Brain pericyte (primary cell): ENCODE results near the gene FMNL3.
A peak's percentile ranks its signal among the peaks of the same experiment; 100 is the strongest.

Source experiments
- DNase-seq: peaks from one replicate; pipeline ENCODE4 v3.0.0-alpha.2; 2012; ENCODE audit warnings: low read depth, low spot score

FMNL3 gene

DNA sequence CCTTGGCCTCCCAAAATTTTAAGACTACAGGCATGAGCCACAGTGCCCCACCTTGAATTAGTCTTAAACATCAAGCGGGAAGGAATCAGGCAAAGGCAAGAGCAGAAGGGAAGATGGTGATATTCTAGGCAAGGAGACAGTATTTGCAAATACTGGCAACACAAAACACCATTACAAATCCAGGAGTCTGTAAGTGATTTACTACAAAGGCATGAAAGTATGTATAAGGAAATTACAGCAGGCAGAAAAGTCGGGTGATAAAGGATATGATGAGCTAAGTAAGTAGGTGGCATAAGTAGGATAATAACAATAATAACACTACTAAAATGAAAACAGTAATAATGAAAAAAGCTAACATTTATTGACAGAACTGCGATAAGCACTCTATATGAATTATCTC lies 28.5 kb downstream of the FMNL3 start:
- DNase-seq: no peak

DNA sequence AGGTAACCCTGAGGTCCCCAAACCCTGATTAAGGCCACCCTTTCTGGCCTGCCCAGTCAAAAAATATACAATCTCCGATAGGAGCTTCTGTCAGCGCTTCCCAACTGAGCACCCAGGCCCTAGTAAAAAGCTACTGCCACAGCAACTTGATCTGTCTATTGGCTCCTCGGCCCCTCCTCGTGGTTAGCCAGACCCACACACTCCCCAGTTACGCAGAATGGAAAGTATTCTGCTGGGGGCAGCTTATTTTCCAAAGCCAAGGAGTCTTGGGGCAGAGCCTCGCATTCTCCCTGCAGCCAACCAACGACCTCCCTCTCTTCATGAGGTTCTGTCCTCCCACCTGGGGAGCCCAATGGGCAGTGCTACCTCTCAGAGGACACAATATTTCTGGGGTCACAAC lies 32.1 kb downstream of the FMNL3 start:
- DNase-seq: no peak

DNA sequence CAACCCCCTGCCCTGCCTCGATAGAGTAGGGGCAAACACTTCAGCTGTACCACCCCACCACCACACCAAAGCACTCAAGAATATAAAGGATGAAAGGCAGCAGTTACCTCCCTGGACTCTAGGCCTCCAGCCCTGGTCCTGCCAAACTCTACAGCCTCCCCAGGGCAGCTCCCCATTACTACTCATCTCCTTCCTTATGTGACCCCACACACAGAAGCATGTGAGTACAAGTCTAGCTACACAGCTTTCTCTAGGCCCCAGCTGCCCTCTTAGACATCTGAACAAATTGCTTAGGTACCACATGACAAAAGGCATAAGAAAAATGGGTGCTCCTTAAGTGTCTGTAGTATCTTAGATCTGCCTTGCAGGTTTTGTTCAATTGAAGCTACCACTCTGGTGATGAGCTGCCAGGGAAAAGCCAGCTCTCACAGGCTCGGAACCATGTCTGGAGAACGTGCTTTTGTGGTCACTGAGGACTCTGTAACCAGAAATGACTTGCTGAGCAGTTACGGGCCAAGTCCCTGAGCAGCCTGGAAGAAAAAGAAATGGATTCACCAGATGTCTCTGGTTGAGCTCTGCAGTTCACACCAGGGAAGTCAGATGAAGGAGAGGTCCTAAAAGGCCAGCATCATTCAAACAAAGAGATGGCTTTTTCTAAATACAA lies 32.8 kb downstream of the FMNL3 start:
- no peak for DNase-seq

DNA sequence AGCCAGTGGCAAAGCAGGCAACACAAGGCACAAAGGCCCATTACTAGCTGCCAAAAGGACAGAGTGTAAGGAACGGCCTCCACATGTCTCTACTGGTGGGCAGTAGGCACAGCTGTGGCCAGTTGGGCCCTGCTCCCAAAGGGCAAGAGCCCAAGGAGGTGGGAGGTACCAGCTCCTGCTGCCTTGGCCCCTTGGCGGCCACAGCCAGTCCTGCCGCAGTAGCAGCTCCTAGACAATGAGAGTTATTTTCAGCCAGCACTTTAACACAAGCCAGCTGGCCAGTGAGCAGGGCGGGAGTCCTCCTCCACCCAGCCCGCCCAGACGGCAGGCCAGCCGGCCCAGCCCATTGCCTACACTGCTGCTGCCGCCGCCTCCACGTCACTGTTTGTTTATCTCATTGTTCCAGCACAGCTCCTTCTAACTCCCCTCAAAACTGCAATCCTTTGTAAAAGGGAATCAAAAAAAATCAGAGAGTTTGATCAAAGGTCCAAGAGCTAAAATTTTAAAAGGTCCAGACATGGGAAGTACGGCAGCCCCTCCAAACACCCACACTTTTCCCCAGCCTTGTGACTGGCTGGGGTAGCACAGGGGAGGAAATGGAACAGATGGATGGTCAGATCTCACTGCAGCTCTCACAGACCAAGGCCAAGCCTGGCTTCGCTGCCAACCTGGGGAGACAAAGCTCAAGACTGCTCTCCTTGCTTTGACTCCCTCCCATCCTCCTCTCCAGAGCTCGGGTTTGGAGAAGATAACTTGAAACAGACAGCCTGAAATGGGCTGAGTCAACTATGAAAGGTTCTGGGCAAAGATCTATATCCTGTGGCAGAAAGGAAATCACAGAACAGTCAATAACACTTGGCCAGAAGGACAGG lies 33.5 kb downstream of the FMNL3 start:
- peak; percentile 76 for DNase-seq

DNA sequence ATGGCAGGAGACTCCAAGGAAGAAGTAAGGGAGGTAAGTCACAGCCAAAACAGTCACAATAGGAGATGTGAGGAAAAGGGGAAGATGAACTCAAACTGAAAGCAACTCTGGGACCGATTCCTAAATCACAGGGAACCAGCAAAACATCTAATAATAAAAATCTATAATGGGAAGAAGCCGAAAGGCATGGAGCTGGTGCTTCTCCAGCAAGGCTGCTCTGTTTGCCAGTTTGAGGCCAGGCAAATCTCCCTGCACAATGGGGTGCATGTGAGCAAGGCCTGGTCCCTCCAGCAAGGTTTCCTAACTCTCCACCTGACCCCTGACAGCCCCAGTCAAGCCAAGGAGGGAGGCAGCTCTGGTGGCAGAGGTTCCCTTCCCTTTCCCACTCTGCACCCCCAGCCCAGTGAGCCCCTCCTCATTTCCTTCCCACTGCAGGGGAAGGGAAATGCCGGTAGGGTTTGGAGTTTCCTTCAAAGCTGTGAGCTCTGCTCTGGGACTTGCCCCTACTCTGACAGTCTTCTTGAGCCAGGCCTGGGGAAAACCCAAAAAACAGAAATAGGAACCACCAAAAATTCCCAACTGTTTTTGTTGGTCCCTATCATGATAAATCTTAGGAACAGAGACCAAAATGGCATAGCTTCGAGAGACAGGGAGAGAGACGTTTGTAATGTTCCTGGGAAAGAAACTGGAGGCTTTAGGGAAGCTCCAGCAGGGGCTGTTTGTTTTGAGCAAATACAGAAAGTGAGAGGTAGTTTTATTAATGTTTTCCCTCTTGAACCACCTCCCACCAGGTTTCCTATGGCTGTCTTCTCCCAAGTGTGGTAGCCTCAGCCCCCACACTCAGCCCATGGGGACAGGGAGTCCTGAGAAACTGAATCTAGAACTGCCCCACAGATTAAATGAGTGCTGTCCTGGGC lies 34.6 kb downstream of the FMNL3 start:
- DNase-seq: no peak

DNA sequence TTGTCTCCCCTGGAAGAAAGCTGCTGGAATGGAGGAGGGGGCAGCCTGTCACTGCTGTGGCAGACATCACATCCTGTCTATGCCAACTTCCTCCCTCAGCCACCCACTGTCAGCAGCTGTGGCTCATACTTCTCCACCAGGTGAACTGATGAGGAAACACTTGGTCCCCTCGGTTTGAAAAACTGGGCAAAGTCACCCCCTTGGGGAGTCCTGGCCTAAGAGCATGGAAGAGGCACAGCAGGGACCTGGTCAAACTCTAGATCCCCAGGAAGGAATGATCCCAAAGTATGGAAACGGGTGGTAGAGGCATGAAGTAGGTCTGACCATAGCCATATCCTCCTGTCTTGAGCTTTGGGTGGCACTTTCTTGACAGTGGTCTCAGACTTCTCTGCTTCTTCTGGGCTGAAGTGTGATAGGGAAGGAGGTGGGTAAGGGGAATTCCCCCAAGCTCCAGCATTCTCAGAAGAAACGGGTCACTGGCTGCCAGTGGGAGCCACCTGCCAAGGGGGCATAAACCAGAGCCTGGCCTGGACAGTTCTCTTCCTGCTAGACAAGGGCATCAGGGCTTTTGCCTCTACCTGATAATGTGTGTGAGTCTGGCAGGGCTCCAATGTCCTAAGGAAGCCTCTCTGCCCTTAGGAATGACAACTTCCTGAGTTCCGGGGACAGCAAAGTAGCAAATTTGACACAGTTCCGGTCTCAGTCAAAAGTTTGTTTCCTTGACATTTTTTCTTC lies 36.0 kb downstream of the FMNL3 start:
- no peak for DNase-seq

DNA sequence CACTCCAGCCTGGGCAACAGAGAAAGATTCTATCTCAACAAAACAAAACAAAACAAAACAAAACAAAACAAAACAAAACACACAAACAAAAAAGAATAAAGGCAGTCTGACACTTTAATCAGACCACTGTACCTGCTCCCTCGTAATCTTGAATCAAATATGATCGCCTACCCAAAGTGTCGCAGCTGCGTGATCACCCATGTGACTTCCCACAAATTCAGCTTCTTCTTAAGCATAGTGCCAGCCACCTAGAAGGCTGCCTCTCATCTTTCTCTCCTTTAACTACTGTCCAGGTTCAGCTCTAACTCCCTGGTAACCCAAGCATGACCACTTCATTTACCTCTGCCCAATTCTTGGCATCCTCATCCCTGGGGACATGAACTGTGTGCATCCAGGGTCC lies 37.4 kb downstream of the FMNL3 start:
- DNase-seq: no peak

DNA sequence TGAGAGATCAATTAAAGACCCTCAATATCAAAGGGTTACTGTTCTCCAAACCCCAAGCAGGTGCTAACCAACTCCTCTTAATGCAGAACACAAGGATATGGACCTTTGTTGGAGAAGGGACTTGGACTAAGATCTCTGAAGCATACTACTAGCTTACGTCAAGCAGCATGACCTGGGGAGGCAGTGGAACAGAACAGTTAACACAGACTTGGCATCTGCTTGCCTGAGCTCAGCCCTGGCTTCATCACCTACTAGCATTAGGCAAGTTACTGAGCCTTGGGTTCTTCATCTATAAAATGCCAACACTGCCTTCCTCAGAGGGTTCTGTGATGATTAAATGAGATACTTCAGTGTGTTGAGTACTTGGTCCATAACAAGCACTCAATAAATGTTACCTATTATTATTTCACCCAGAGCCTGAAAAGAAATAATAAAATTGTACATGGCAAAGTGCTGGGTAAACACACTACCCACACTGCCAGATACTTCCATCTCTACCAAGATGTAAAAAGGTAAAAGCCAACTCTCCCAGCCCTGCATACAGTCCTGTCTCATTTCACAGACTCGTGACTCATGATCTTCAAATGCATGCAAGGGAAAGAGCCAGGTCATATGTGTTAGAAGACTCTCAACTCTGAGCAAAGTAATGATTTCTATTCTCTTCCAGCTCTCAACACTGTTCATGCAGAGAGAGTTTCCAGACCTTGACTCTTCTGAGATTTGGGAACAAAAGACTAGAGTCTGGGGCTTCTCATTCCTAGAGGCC lies 39.7 kb downstream of the FMNL3 start:
- DNase-seq: no peak

DNA sequence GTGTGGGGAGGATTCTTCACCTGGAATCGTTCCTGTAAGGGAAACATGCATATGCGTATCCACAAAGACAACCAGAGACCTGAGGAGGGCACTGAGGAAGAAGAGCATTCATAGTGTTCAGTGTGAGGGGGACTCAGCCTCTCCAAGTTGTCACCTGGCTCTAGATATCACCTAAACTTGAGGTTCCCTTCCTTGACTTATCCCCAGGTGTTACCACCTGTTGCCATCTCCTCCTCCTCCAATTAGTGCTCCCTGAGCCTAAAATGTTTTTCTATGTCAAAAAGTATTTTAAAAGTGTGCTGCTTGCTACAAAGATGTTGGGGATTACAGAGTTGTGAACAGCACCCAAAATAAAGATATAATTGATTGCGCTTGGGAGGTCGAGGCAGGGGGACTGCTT lies 41.0 kb downstream of the FMNL3 start:
- no peak for DNase-seq

DNA sequence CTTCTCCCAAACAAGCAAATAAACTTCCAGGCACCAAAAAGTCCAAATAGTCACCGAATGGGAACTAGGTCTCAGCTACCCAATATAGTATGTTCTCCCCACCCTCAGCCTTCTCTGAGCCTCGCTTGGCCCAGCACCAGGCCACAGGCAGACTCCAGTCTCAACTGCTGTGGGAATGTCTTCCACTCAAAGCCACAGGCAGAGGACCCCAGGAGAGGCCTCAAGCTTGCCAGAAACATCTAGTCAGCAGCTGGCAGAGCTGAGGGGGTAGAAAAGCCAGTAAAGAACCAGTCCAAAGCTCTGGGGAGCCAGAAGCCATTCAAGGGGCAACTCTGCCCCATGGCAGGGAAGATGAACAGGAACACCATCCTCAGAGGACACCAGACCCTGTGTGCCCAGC lies 41.8 kb downstream of the FMNL3 start:
- DNase-seq: no peak

DNA sequence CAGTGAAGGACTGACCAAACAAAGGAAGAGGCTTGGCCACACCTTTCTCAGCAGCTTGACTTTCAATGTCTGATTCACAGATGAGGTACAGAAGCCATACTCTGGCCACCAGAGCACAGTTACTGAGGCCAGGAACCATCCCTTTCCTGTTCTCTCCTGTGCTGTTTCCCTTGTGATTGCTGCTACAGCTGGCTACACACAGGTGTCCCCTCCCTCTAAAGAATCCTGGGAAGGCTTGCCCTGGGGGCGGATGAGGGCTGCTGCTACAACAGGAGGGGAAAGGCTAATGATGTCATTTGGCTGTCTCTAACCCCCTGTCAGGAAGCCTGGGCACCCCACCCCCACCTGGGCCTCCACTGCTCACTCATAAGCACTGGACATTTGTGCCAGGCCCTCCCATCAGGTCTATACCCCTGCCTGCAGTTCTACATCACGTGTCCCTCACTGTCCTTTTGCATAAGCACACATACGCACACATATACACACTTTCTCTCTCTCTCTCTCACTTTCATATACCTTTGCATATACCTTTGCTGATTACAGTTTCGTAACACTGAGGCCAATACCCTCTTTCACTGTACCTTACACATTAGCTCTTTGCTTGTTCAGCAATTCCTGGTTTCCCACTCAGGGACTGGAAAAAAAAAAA lies 42.5 kb downstream of the FMNL3 start:
- no peak for DNase-seq

DNA sequence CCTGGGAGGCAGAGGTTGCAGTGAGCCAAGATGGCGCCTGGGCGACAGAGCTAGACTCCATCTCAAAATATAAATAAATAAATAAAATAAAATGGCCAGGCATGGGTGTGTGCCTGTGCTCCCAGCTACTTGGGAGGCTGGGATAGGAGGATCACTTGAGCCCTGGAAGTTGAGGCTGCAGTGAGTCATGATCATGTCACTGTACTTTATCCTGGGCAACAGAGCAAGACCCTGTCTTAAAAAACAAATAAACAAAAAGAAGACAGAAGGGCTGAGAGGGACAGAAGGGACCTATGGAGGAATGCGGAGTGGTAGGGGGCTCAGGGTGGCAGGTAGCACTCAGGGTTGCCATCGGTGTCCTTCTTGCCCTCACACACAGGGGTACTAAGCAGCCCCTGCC lies 43.0 kb downstream of the FMNL3 start:
- no peak for DNase-seq

DNA sequence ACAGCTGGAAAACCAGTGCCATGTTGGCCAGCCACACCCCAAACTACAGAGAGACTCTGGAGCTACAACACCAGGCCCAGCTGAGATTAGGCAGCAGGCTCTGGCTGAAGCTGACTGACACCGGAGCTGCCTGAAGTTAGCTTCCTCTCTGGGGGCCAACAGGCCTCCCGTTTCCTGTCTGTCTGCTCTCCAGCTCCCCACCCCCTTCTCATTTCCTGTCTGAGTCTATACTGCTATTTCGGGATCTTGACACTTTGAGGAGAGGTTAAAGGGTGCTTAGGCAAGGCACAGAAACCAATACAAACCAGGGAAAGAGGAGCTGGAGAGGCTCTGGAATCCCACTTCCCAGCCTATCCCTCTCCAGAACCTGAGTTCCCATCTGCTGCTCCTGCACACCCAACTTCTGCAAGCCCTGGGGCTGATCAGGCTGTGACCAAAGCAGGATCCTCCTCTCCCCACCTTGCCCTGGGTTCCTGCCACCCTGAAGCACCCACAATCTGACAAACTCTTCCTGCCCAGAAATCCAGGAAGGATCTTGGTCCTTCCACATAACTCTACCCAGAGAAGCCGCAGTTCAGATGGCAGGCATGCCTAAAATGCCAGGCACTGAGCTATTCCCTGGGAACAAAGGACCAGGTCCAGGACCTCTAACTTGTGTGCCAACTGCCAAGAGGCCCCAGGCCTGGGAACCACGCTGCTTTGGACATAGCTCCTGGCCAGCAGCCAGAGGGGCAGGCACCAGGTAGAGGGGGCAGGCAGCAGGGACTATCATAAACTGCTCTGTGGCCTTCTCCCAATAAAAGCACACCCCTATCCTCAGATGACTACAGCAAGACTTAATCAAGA lies 44.0 kb downstream of the FMNL3 start:
- no peak for DNase-seq

DNA sequence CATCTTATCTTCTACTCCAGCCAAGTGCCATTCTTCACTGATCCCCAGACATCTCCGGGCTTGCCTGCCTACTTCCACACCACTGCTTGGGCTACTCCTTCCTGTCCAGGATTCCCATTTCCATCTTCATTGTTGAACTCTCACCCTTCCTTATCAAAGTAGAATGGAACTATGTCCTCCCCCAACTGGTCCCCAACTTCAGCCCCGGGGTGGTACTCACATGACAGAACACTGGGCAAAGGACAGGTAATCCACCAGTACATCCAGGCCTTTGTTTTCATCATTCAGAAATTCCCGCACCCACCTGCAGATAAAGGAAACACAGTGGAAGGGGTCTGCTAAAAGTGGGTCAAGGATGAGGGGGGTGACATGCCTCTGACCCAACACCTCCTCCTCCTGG lies 45.5 kb downstream of the FMNL3 start:
- no peak for DNase-seq

DNA sequence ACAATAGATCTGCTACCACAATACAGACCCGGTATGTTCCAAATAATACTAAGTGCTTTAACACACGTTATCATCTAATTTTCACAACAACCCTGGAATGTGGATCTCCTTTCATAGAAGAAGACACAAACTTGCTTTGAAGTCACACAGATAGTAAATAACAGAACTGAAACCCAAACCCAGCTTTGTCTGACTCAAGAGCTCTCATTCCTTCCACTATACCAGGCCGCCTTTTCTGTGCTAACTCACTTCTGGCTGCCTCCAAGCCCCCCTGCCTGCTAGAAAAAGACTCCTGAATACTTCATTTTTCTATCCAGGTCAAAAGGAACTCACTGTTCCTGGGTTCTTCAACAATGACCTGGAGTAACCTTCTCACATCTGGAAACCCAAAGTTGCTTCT lies 46.0 kb downstream of the FMNL3 start:
- no peak for DNase-seq

DNA sequence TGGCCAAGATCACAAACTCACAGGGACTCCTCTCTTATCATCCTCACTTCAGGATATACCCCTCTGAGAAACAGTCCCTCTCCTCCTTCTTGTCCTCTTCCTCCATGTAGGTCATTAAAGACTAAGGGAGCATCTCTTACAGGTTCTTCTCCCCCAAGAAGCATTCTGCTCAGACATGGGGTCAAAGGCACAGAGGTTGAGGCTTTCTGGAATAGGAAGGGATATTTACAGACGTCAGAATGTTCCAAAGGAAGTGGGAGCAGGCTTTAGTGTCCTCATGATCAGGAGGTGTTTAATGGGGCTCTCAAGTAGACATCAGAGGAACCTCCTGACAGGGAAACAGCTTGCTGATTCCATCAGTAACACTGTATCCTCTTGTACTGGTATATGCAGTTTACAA lies 47.5 kb downstream of the FMNL3 start:
- no peak for DNase-seq

DNA sequence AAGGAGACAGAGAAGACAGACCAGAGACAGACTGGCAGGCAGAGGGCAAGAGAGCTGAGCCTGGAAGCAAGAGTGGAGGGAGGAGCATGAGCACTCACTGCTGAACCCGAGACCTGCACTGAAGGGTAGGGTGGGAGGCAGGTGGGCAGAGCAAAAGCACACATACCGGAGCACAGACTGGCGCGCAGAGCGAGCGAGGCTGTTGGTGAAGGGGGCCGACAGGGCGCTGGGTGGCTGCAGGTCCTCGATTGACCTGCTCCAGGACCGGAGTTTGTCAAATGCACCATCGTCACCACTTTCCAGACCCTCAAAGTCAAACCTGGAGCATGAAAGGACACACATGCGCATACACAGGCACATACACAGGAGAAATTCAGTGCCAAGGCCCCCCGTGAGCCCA lies 48.9 kb downstream of the FMNL3 start:
- DNase-seq: no peak

DNA sequence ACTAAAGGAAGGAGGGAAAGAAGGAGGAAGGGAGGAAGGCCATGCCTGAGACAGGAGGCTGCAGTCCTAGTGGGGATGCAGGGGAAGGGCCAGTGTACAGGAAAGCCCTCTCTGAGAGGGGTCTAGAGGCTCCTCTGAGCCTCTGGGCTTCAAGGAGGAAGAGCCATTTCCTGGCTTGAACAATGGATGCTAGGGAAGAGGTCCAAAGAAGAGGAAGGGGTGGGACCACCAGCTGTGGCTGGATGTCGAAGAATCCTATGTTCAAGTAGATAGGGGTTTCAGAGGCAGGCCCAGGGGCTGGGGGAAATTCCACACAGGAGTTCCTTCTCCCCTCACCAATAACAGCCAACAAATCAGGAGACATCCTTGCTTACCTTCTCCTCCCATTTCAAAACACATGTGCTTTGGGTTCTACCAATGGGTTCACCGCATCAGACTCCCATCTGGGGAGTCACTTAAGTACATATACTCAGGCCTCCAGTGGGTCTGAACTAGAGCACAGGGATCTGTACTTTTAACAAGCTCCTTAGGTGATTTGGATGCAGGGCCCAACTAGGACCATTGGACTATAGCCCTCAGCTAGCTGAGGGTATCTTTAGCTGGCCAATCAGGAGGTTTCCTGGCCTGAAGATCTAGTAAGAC lies 51.5 kb downstream of the FMNL3 start:
- DNase-seq: no peak

DNA sequence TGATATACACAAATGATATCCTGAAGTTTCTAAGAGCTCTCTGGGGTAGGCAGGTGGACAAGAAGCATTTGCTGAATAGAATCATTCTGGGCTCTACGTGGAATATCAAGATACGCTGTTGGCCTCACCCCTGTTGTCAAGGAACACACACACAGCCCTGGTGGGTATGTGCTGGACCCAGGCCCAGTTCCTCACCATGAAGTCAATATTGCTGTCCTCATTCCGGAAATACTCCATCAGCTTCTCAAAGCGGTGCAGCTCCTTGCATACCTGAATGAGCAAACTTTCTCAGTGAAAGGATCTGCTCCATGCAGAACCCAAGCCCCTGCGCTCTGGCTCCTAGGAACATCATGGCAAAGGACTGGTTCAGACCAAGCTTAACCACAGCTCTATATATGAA lies 52.5 kb downstream of the FMNL3 start:
- no peak for DNase-seq
